H1 (cell line): ENCODE results near the gene AMBN. TPM values are rescaled to one million over a fixed set of nuclear protein-coding genes. Genes with fewer than 3 reads are reported as not detected.

Experiments used
- CTCF ChIA-PET: fragments of 300-600 bp; sonication (Branson Sonifier 250); formaldehyde crosslinking; loops from one replicate; lab custom pipeline; 2021; ENCODE audit not compliant: partially characterized antibody; lab: Charles Lee
- POLR2A ChIA-PET: fragments of 300-600 bp; sonication (Branson Sonifier 250); formaldehyde crosslinking; loops from one replicate; lab custom pipeline; 2021; ENCODE audit warnings: inconsistent platforms; ENCODE audit not compliant: partially characterized antibody; lab: Charles Lee
- DNase-seq, 2 experiments: peaks; one replicate each; pipeline versions ENCODE4 v3.0.0 to v3.0.0-alpha.2; 2010 to 2022; ENCODE audit warnings: low spot score in 2 of 2, low read depth in 1 of 2, mixed read lengths in 1 of 2
- FAIRE-seq: peaks from 2 replicates; lab custom pipeline; 2011; peaks lifted over from hg19 to GRCh38; lab: Jason Lieb, UNC
- H2AFZ ChIP-seq: 2 replicates; pipeline ENCODE4 v1.8.1; 2012; ENCODE audit warnings: low read length, inconsistent platforms
- H2AK5ac ChIP-seq: 2 replicates; pipeline ENCODE4 v1.6.1; 2013; ENCODE audit warnings: low read depth, low read length
- H2BK120ac ChIP-seq: replicated peaks from 2 replicates; pipeline ENCODE3; 2013; ENCODE audit warnings: low read depth, low read length, inconsistent platforms
- H2BK12ac ChIP-seq: 2 replicates; pipeline ENCODE4 v1.6.1; 2013; ENCODE audit warnings: low read depth, low read length
- H2BK15ac ChIP-seq: 2 replicates; pipeline ENCODE4 v1.6.1; 2013; ENCODE audit warnings: low read length
- H2BK20ac ChIP-seq: 2 replicates; pipeline ENCODE4 v1.6.1; 2013; ENCODE audit warnings: low read length
- H2BK5ac ChIP-seq: 2 replicates; pipeline ENCODE4 v1.6.1; 2013; ENCODE audit warnings: low read depth, low read length
- H3K14ac ChIP-seq: 2 replicates; pipeline ENCODE4 v1.6.1; 2013; ENCODE audit warnings: inconsistent platforms; ENCODE audit not compliant: insufficient read length
- H3K18ac ChIP-seq: 2 replicates; pipeline ENCODE4 v1.6.1; 2013; ENCODE audit warnings: low read length; ENCODE audit errors: extremely low read depth
- H3K23ac ChIP-seq: 2 replicates; pipeline ENCODE4 v1.6.1; 2013; ENCODE audit warnings: inconsistent platforms; ENCODE audit not compliant: insufficient read length
- H3K23me2 ChIP-seq: 2 replicates; pipeline ENCODE4 v1.6.1; 2013; ENCODE audit warnings: low read depth, low read length
- H3K27ac ChIP-seq: 2 replicates; pipeline ENCODE4 v1.6.1; 2011; ENCODE audit warnings: low read depth, low read length, inconsistent platforms
- H3K27me3 ChIP-seq, 4 experiments: replicated peaks in 1 of 4; 1 replicate in 1 of 4; 2 replicates in 3 of 4; pipeline versions ENCODE4 v1.6.1 to v1.8.1; 2011 to 2013; ENCODE audit warnings: low read length in 3 of 4, mild to moderate bottlenecking in 3 of 4, inconsistent platforms in 2 of 4, mixed read lengths in 2 of 4, moderate library complexity in 1 of 4; ENCODE audit not compliant: control insufficient read depth in 3 of 4, insufficient read depth in 3 of 4; ENCODE audit errors: extremely low read depth in 1 of 4
- H3K36me3 ChIP-seq, 4 experiments: 2 replicates each; pipeline versions ENCODE4 v1.6.1 to v1.8.1; 2011 to 2013; ENCODE audit warnings: mild to moderate bottlenecking in 4 of 4, low read length in 3 of 4, moderate library complexity in 2 of 4, control low read depth in 1 of 4, inconsistent platforms in 1 of 4; ENCODE audit not compliant: insufficient read depth in 4 of 4, control insufficient read depth in 2 of 4
- H3K4ac ChIP-seq: replicated peaks from 2 replicates; pipeline ENCODE3; 2013; ENCODE audit warnings: low read length, low read depth, mixed read lengths, inconsistent platforms; ENCODE audit not compliant: insufficient read length
- H3K4me1 ChIP-seq, 4 experiments: replicated peaks in 1 of 4; 1 replicate in 1 of 4; 2 replicates in 3 of 4; pipeline versions ENCODE4 v1.6.1 to v1.8.1; 2011 to 2013; ENCODE audit warnings: low read length in 3 of 4, inconsistent platforms in 2 of 4, mixed read lengths in 1 of 4; ENCODE audit not compliant: insufficient read depth in 4 of 4, control insufficient read depth in 3 of 4
- H3K4me2 ChIP-seq, 2 experiments: 2 replicates each; pipeline versions ENCODE4 v1.6.1 to v1.8.1; 2011 to 2013; ENCODE audit warnings: low read depth in 2 of 2, low read length in 2 of 2, control low read depth in 1 of 2, inconsistent platforms in 1 of 2, mild to moderate bottlenecking in 1 of 2; ENCODE audit not compliant: insufficient read depth in 1 of 2
- H3K4me3 ChIP-seq, 4 experiments: fragments of 200-600, 300-600 bp in 1 of 4; sonication (generic), shearing (Covaris generic), sonication (Bioruptor Twin) in 1 of 4; 2 replicates each; pipeline versions ENCODE4 v1.5.1 to v1.8.1; 2011 to 2016; ENCODE audit warnings: low read length in 4 of 4, low read depth in 3 of 4, control low read depth in 2 of 4, inconsistent platforms in 2 of 4, mild to moderate bottlenecking in 2 of 4, mixed read lengths in 1 of 4, moderate library complexity in 1 of 4; ENCODE audit not compliant: insufficient read depth in 2 of 4; ENCODE audit errors: extremely low read depth in 1 of 4
- H3K56ac ChIP-seq: replicated peaks from 2 replicates; pipeline ENCODE3; 2013; ENCODE audit warnings: low read depth, mild to moderate bottlenecking, mixed read lengths, low read length, inconsistent platforms; ENCODE audit not compliant: insufficient read length
- H3K79me1 ChIP-seq: 2 replicates; pipeline ENCODE4 v1.6.1; 2013; ENCODE audit warnings: low read depth, low read length, control low read depth
- H3K79me2 ChIP-seq, 2 experiments: 2 replicates each; pipeline versions ENCODE4 v1.6.1 to v1.8.1; 2012 to 2013; ENCODE audit warnings: low read length in 2 of 2, mild to moderate bottlenecking in 2 of 2, inconsistent platforms in 1 of 2; ENCODE audit not compliant: insufficient read depth in 2 of 2, control insufficient read depth in 1 of 2
- H3K9ac ChIP-seq, 4 experiments: replicated peaks in 1 of 4; 1 replicate in 1 of 4; 2 replicates in 3 of 4; pipeline versions ENCODE4 v1.6.1 to v1.8.1; 2011 to 2013; ENCODE audit warnings: low read depth in 3 of 4, low read length in 3 of 4, control low read depth in 2 of 4, mild to moderate bottlenecking in 2 of 4, moderate library complexity in 2 of 4, inconsistent platforms in 1 of 4; ENCODE audit errors: extremely low read depth in 1 of 4
- H3K9me3 ChIP-seq, 2 experiments: 2 replicates each; pipeline versions ENCODE4 v1.6.1 to v1.8.1; 2012 to 2013; ENCODE audit warnings: mild to moderate bottlenecking in 2 of 2, moderate library complexity in 2 of 2, control low read depth in 1 of 2, inconsistent platforms in 1 of 2, low read depth in 1 of 2, low read length in 1 of 2, mixed read lengths in 1 of 2; ENCODE audit not compliant: insufficient read depth in 2 of 2
- H4K20me1 ChIP-seq, 2 experiments: replicated peaks in 1 of 2; 2 replicates each; pipeline versions ENCODE3 to v1.8.1; 2011 to 2013; ENCODE audit warnings: inconsistent platforms in 2 of 2, low read length in 2 of 2, mild to moderate bottlenecking in 1 of 2; ENCODE audit not compliant: insufficient read depth in 2 of 2, control insufficient read depth in 1 of 2
- H4K5ac ChIP-seq: 2 replicates; pipeline ENCODE4 v1.6.1; 2013; ENCODE audit warnings: low read length, low read depth, mixed read lengths, inconsistent platforms; ENCODE audit not compliant: insufficient read length
- H4K8ac ChIP-seq: 2 replicates; pipeline ENCODE4 v1.8.0; 2013; ENCODE audit warnings: mild to moderate bottlenecking, moderate library complexity, low read length, inconsistent platforms; ENCODE audit not compliant: insufficient read depth; ENCODE audit errors: extremely low read depth
- H4K91ac ChIP-seq: replicated peaks from 2 replicates; pipeline ENCODE3; 2013; ENCODE audit warnings: low read length, mixed read lengths, inconsistent platforms; ENCODE audit not compliant: insufficient read length
- BCL11A ChIP-seq, 2 experiments: IDR thresholded peaks; one replicate each; pipeline ENCODE4 v1.6.1; 2011; ENCODE audit warnings: low read depth in 2 of 2, low read length in 2 of 2, mild to moderate bottlenecking in 2 of 2
- BRCA1 ChIP-seq: IDR thresholded peaks from 2 replicates; pipeline ENCODE4 v1.6.1; 2012; ENCODE audit warnings: low read depth, low read length, improper control_type of control experiment
- HDAC6 ChIP-seq: IDR thresholded peaks from one replicate; pipeline ENCODE4 v1.7.1; 2012; ENCODE audit warnings: low read depth, mild to moderate bottlenecking, inconsistent platforms, low read length, moderate library complexity
- NANOG ChIP-seq: IDR thresholded peaks from 2 replicates; pipeline ENCODE4 v1.6.1; 2011; ENCODE audit warnings: low read length, low read depth, mild to moderate bottlenecking, inconsistent platforms; ENCODE audit not compliant: insufficient read depth, poor library complexity, severe bottlenecking
- RBBP5 ChIP-seq: IDR thresholded peaks from 2 replicates; pipeline ENCODE4 v1.7.1; 2012; ENCODE audit warnings: low read depth, mild to moderate bottlenecking, inconsistent platforms, low read length, moderate library complexity, borderline replicate concordance
- SIX5 ChIP-seq: IDR thresholded peaks from 2 replicates; pipeline ENCODE4 v1.6.1; 2011; ENCODE audit warnings: mild to moderate bottlenecking, low read depth, low read length
- SP1 ChIP-seq: IDR thresholded peaks from 2 replicates; pipeline ENCODE4 v1.6.1; 2011; ENCODE audit warnings: low read depth, low read length
- WGBS, 2 experiments: shearing (Covaris generic) in 1 of 2; methylation state at CpG; one replicate each; pipeline versions ENCODE4 v1.1.6 to v1.1.7; 2013 to 2015; ENCODE audit warnings: low lambda C conversion rate in 2 of 2, mixed read lengths in 2 of 2, inconsistent platforms in 1 of 2, low coverage in 1 of 2, missing lambda C conversion rate in 1 of 2; ENCODE audit not compliant: insufficient replicate concordance in 2 of 2, insufficient coverage in 1 of 2, insufficient read length in 1 of 2; ENCODE audit errors: extremely low coverage in 1 of 2, missing lambda C conversion rate in 1 of 2; 5-methylcytosine and 5-hydroxymethylcytosine counted together
- polyA plus RNA-seq, 7 experiments: library from polyadenylated mRNA; depleted of rRNA in 3 of 7; stranded (reverse) in 5 of 7; unstranded in 2 of 7; fragments of >200 nt in 5 of 7; fragments of 200-250 nt in 2 of 7; gene quantifications; 1 replicate in 5 of 7; 2 replicates in 1 of 7; 4 replicates in 1 of 7; pipeline versions ENCODE4 v1.2.1 to v1.2.3, GENCODE V29; 2011 to 2013; ENCODE audit warnings: missing spikeins in 2 of 7, mixed read lengths in 2 of 7
- total RNA-seq: library from RNA; stranded (reverse); fragmentation: NEBNext Ultra II Directional; extraction: Animal tissue kit (Norgen Biotek cat#: 25700); gene quantifications from 2 replicates; pipeline ENCODE4 v1.2.1, GENCODE V29; 2021

The AMBN gene
- total and polyA plus RNA-seq, 2 of the 8 experiments (the other 6 are each of a cell fraction or from before 2014, with no cell fraction given) = not detected

GRCh38 chr4:70614184-70614555 is 22.1 kb downstream of the AMBN start:
- no peak overlapping the region for H2BK20ac ChIP-seq
- no peak for FAIRE-seq
- no peaks in the 10 kb centered on the region for H3K4me1 ChIP-seq
- no peaks in the 10 kb centered on the region for H3K36me3 ChIP-seq
- H3K9ac ChIP-seq = no peak overlapping the region
- H3K56ac ChIP-seq = no peak overlapping the region
- no peak overlapping the region for H2AFZ ChIP-seq
- no peaks in the 10 kb centered on the region for H3K9me3 ChIP-seq
- TF ChIP-seq RBBP5 (no peak), BRCA1 (no peak), NANOG (no peak), SIX5 (no peak), HDAC6 (no peak), SP1 (no peak), BCL11A (IDR thresholded peaks at IDR 0.05; ENCODE audit: low read depth in 2 of 2, low read length in 2 of 2) (no peak)
- H3K4me2 ChIP-seq = no peak overlapping the region
- no peaks in the 10 kb centered on the region for H3K27me3 ChIP-seq
- no peak overlapping the region for H4K91ac ChIP-seq
- H4K8ac ChIP-seq = no peak overlapping the region
- DNase-seq = no peak
- H2BK15ac ChIP-seq = no peak overlapping the region
- POLR2A ChIA-PET = no interaction called here
- H3K79me2 ChIP-seq = no peaks in the 10 kb centered on the region
- no peak overlapping the region for H3K27ac ChIP-seq
- no peaks in the 10 kb centered on the region for H4K20me1 ChIP-seq
- H3K14ac ChIP-seq = no peak overlapping the region
- no peak overlapping the region for H3K4ac ChIP-seq
- CTCF ChIA-PET = interaction anchor here (1.1 kb wide), 1 partner anchor 11 kb away, joined by 3 read pairs; no protein-coding TSS in a partner anchor
- no peak overlapping the region for H3K18ac ChIP-seq
- no peaks in the 10 kb centered on the region for H3K23me2 ChIP-seq
- H3K23ac ChIP-seq = no peak overlapping the region
- no peak overlapping the region for H2BK120ac ChIP-seq
- no peak overlapping the region for H3K4me3 ChIP-seq
- H3K79me1 ChIP-seq = no peaks in the 10 kb centered on the region
- no peak overlapping the region for H4K5ac ChIP-seq
- WGBS, 2 experiments = 94% methylated on average over 3 of the region's 3 CpGs; no CpG with 5 or more reads in 1 of the 2 experiments
- H2BK5ac ChIP-seq = no peak overlapping the region
- H2AK5ac ChIP-seq = no peak overlapping the region
- no peak overlapping the region for H2BK12ac ChIP-seq
